GM23248 (cell line): Measurements from ENCODE around the gene MEGF11. TPM values are rescaled to one million over a fixed set of nuclear protein-coding genes. Genes with fewer than 3 reads are reported as not detected.

ENCODE experiments used
- DNase-seq: peaks from one replicate; pipeline ENCODE4 v3.0.0-alpha.2; 2015
- H2AFZ ChIP-seq: fragments of 200-600 bp; sonication (generic); 2 replicates; pipeline ENCODE4 v1.6.1; 2016; ENCODE audit warnings: antibody characterized with exemption
- H3F3A ChIP-seq: fragments of 200-600 bp; sonication (generic); 2 replicates; pipeline ENCODE4 v1.6.1; 2016; ENCODE audit warnings: mild to moderate bottlenecking, antibody characterized with exemption, mixed run types; ENCODE audit not compliant: insufficient read depth
- H3K27ac ChIP-seq: fragments of 200-600 bp; sonication (generic); 2 replicates; pipeline ENCODE4 v1.5.1; 2016; ENCODE audit warnings: mild to moderate bottlenecking
- H3K27me3 ChIP-seq: fragments of 200-600 bp; sonication (generic); replicated peaks from 2 replicates; pipeline ENCODE4 v1.6.1; 2016; ENCODE audit warnings: mild to moderate bottlenecking; ENCODE audit not compliant: insufficient read depth
- H3K36me3 ChIP-seq: fragments of 200-600 bp; sonication (generic); 2 replicates; pipeline ENCODE4 v1.6.1; 2016; ENCODE audit warnings: low read depth, mild to moderate bottlenecking
- H3K4me1 ChIP-seq: fragments of 200-600 bp; sonication (generic); 2 replicates; pipeline ENCODE4 v1.6.1; 2016; ENCODE audit warnings: mild to moderate bottlenecking; ENCODE audit not compliant: insufficient read depth
- H3K4me2 ChIP-seq: fragments of 200-600 bp; sonication (generic); one replicate; pipeline ENCODE4 v1.6.1; 2016; ENCODE audit warnings: mild to moderate bottlenecking; ENCODE audit not compliant: unreplicated experiment
- H3K4me3 ChIP-seq: fragments of 200-600 bp; sonication (generic); 2 replicates; pipeline ENCODE4 v1.5.1; 2016; ENCODE audit warnings: mild to moderate bottlenecking
- H3K79me2 ChIP-seq: fragments of 200-600 bp; sonication (generic); 2 replicates; pipeline ENCODE4 v1.6.1; 2016; ENCODE audit warnings: mild to moderate bottlenecking; ENCODE audit not compliant: insufficient read depth
- H3K9ac ChIP-seq: fragments of 200-600 bp; sonication (generic); 2 replicates; pipeline ENCODE4 v1.6.1; 2016; ENCODE audit warnings: mild to moderate bottlenecking
- H3K9me2 ChIP-seq: fragments of 200-600 bp; sonication (generic); 2 replicates; pipeline ENCODE4 v1.6.1; 2016; ENCODE audit warnings: mixed run types, mild to moderate bottlenecking, moderate library complexity; ENCODE audit not compliant: insufficient read depth
- H3K9me3 ChIP-seq: fragments of 200-600 bp; sonication (generic); one replicate; pipeline ENCODE4 v1.6.1; 2017; ENCODE audit warnings: low read depth
- H4K20me1 ChIP-seq: fragments of 200-600 bp; sonication (generic); 2 replicates; pipeline ENCODE4 v1.6.0; 2016; ENCODE audit not compliant: insufficient read depth
- EZH2 ChIP-seq: fragments of 200-600 bp; sonication (generic); IDR thresholded peaks from 2 replicates; pipeline ENCODE4 v1.6.1; 2018; ENCODE audit warnings: antibody characterized with exemption, mild to moderate bottlenecking; ENCODE audit not compliant: insufficient read depth, poor library complexity, severe bottlenecking
- EZH2phosphoT487 ChIP-seq: fragments of 200-600 bp; sonication (generic); IDR thresholded peaks from 2 replicates; pipeline ENCODE4 v1.6.1; 2018; ENCODE audit warnings: antibody characterized with exemption, moderate library complexity, mild to moderate bottlenecking, low read depth; ENCODE audit not compliant: insufficient read depth
- WGBS, 2 experiments: methylation state at CpG; one replicate each; pipeline ENCODE4 v1.1.6; 2015 to 2017; ENCODE audit warnings: low lambda C conversion rate in 2 of 2, low coverage in 1 of 2; ENCODE audit errors: missing lambda C conversion rate in 2 of 2; 5-methylcytosine and 5-hydroxymethylcytosine counted together
- in situ Hi-C: fragments of 300-500 bp; cut with MboI; formaldehyde crosslinking; loops from 2 replicates; pipeline ENCODE4 v1.15.0; 2020
- polyA plus RNA-seq: library from polyadenylated mRNA; unstranded; fragments of >200 nt; fragmentation: Nextera tagmentation; extraction: Ambion mirVana; gene quantifications from 2 replicates; pipeline ENCODE4 v1.2.1, GENCODE V29; 2016
- total RNA-seq: library from RNA; depleted of rRNA; stranded (reverse); fragments of >200 nt; shearing (Covaris generic); gene quantifications from 2 replicates; pipeline ENCODE4 v1.2.3, GENCODE V29; 2014

Gene MEGF11
- total and polyA plus RNA-seq, 2 experiments from 2014 or later, result 0.14 TPM; not detected in 1

- H3K9me3 ChIP-seq, result no peaks in the 10 kb centered on the region
- WGBS, 2 experiments, result 59 to 63% methylated on average over 5 of the region's 5 CpGs
- H3K4me2 ChIP-seq, result no peak overlapping the region
- no peak overlapping the region for H3K4me3 ChIP-seq
- no peaks in the 10 kb centered on the region for H4K20me1 ChIP-seq
- H2AFZ ChIP-seq, result no peak overlapping the region
- H3K79me2 ChIP-seq, result no peaks in the 10 kb centered on the region
- in situ Hi-C loops, result no loop called here
- TF ChIP-seq EZH2 (no peak), EZH2phosphoT487 (no peak)
- no peak overlapping the region for H3K9ac ChIP-seq
- H3K27ac ChIP-seq, result no peak overlapping the region
- peaks cover 56% of the 10 kb centered on the region for H3K27me3 ChIP-seq
- no peaks in the 10 kb centered on the region for H3K9me2 ChIP-seq
- no peaks in the 10 kb centered on the region for H3K36me3 ChIP-seq
- DNase-seq, result no peak
- no peaks in the 10 kb centered on the region for H3F3A ChIP-seq
- no peaks in the 10 kb centered on the region for H3K4me1 ChIP-seq
Measured at GRCh38 chr15:66036859-66037258, 216.7 kb downstream of the MEGF11 start.

DNA sequence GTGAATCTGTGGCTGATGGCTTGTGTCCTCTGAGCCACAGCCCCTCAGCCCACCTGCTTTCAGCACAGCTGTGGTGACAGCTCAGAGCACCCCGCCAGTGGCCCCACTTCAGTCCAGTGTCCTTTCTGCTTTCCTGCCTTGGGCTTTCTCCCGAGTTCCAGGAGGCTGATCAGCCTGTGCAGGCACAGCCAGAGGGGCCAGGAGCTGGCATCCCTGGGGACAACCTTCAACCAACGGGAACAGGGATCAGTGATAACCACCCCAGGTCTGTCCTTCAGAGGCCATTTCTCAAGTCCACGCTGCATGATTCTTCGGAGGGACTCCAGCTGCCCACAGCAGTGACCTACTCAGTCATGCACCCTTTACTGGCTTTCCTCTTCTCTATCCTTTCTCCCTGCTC is 217.6 kb downstream of the MEGF11 start:
- no peaks in the 10 kb centered on the region for H3K36me3 ChIP-seq
- 22 to 23% methylated on average over 5 of the region's 5 CpGs for WGBS, 2 experiments
- no peaks in the 10 kb centered on the region for H3F3A ChIP-seq
- no peak for TF ChIP-seq EZH2
- no peak for TF ChIP-seq EZH2phosphoT487
- H2AFZ ChIP-seq, result no peak overlapping the region
- no peak overlapping the region for H3K9ac ChIP-seq
- in situ Hi-C loops, result no loop called here
- no peak overlapping the region for H3K4me3 ChIP-seq
- no peaks in the 10 kb centered on the region for H3K4me1 ChIP-seq
- no peaks in the 10 kb centered on the region for H4K20me1 ChIP-seq
- no peaks in the 10 kb centered on the region for H3K79me2 ChIP-seq
- no peaks in the 10 kb centered on the region for H3K9me3 ChIP-seq
- H3K27me3 ChIP-seq, result peaks cover 46% of the 10 kb centered on the region
- no peak overlapping the region for H3K4me2 ChIP-seq
- no peak overlapping the region for H3K27ac ChIP-seq
- no peak for DNase-seq
- H3K9me2 ChIP-seq, result no peaks in the 10 kb centered on the region

GRCh38 chr15:66033143-66033542 is 220.4 kb downstream of the MEGF11 start:
- Histone ChIP-seq H3K4me2 (no peak overlapping the region), H3K36me3 (no peaks in the 10 kb centered on the region), H2AFZ (no peak overlapping the region), H3K27ac (no peak overlapping the region), H3K9me3 (no peaks in the 10 kb centered on the region), H3K9me2 (no peaks in the 10 kb centered on the region), H3K4me3 (no peak overlapping the region), H3K4me1 (no peaks in the 10 kb centered on the region), H4K20me1 (no peaks in the 10 kb centered on the region), H3F3A (no peaks in the 10 kb centered on the region), H3K79me2 (no peaks in the 10 kb centered on the region), H3K27me3 (peaks cover 21% of the 10 kb centered on the region), H3K9ac (no peak overlapping the region)
- in situ Hi-C loops, result no loop called here
- 17 to 37% methylated on average over 2 of the region's 2 CpGs for WGBS, 2 experiments
- TF ChIP-seq EZH2 (no peak), EZH2phosphoT487 (no peak)
- DNase-seq, result no peak

- TF ChIP-seq EZH2 (no peak), EZH2phosphoT487 (no peak)
- H3F3A ChIP-seq, result no peaks in the 10 kb centered on the region
- 29 to 47% methylated on average over 1 of the region's 1 CpG for WGBS, 2 experiments
- no peak overlapping the region for H2AFZ ChIP-seq
- in situ Hi-C loops, result no loop called here
- no peaks in the 10 kb centered on the region for H3K79me2 ChIP-seq
- H3K27me3 ChIP-seq, result peaks cover 10% of the 10 kb centered on the region; the same call in 1 of the 2 replicates
- no peak overlapping the region for H3K4me3 ChIP-seq
- H3K4me2 ChIP-seq, result no peak overlapping the region
- no peaks in the 10 kb centered on the region for H3K9me3 ChIP-seq
- no peak for DNase-seq
- H3K27ac ChIP-seq, result no peak overlapping the region
- H3K9ac ChIP-seq, result no peak overlapping the region
- H4K20me1 ChIP-seq, result no peaks in the 10 kb centered on the region
- no peaks in the 10 kb centered on the region for H3K36me3 ChIP-seq
- no peaks in the 10 kb centered on the region for H3K4me1 ChIP-seq
- H3K9me2 ChIP-seq, result no peaks in the 10 kb centered on the region
Measured at GRCh38 chr15:66032006-66032405, 221.5 kb downstream of the MEGF11 start.

GRCh38 chr15:66030650-66031049 is 222.9 kb downstream of the MEGF11 start:
- no peaks in the 10 kb centered on the region for H3F3A ChIP-seq
- no peak for TF ChIP-seq EZH2
- TF ChIP-seq EZH2phosphoT487, result no peak
- 41 to 44% methylated on average over 4 of the region's 4 CpGs for WGBS, 2 experiments
- H4K20me1 ChIP-seq, result no peaks in the 10 kb centered on the region
- in situ Hi-C loops, result no loop called here
- no peak overlapping the region for H2AFZ ChIP-seq
- no peaks in the 10 kb centered on the region for H3K9me2 ChIP-seq
- no peaks in the 10 kb centered on the region; the same call in 1 of the 2 replicates for H3K27me3 ChIP-seq
- H3K4me3 ChIP-seq, result no peak overlapping the region
- H3K79me2 ChIP-seq, result no peaks in the 10 kb centered on the region
- H3K4me2 ChIP-seq, result no peak overlapping the region
- H3K36me3 ChIP-seq, result no peaks in the 10 kb centered on the region
- no peak overlapping the region for H3K9ac ChIP-seq
- no peaks in the 10 kb centered on the region for H3K4me1 ChIP-seq
- no peaks in the 10 kb centered on the region for H3K9me3 ChIP-seq
- DNase-seq, result no peak
- H3K27ac ChIP-seq, result no peak overlapping the region
